Hematopoietic multipotent progenitor cell treated with erythropoietin and hydrocortisone succinate and interleukin-3 and kit ligand, for 17 days (in vitro differentiated cells): ENCODE data around the gene DYNC1I1.

Experiments used
- DNase-seq: peaks from one replicate; pipeline ENCODE4 v3.0.0-alpha.2; 2015; ENCODE audit warnings: low spot score

DYNC1I1 gene

DNA sequence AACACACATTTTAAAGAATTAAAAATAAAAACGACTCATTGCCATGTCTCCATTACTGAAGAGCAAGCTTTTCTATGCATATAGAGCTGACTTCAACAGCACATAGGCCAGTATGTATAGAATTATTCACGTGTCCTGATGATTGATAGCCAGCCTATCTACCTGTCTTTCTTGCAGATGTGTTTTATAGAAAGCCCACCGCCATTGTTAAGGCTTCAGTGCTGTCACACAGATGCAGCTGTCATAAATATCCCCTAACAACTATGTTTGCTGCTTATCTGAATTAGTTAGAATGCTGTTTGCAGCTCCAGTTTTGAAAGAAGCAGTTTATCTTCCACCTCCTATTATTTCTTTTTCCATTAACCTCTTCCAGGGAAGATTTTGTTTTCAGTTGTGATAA lies 313.6 kb downstream of the DYNC1I1 start:
- no peak for DNase-seq

DNA sequence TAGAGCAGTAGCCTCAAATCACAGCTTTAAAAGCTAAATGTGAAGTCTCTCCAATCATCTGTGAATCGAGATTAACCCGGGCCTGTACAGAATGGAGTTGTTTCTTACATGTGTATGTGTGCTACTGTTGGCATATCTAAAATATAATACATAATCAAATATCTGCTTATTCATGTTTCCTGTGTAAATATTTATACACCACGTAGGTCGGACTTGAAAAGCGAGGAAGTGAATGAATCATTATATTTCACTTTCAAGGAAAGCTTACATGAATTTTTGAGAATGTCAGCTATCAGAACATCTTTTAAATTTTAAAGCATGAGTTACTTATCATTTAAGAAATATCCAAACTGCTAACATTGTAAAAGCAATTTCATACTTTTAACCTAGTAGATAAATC lies 316.2 kb downstream of the DYNC1I1 start:
- no peak for DNase-seq

DNA sequence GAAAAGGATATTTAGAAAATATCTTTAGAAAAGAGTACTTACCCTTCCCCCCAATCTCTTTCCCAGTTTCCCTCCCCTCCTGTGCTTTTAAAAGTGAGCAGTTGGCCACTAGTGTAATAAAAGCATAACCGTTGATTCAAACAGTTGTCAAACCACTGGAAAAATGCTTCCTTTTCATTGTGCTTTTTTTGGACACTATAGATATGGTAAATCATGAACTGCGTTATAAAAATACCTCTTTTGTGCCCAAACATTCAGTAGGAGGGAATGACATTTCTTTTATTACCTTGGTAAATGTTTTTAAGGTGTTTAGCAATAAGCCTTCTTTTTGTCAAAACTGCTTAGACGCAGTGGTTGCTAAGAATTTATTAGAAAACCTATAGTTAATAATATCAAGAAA lies 317.2 kb downstream of the DYNC1I1 start:
- no peak for DNase-seq

DNA sequence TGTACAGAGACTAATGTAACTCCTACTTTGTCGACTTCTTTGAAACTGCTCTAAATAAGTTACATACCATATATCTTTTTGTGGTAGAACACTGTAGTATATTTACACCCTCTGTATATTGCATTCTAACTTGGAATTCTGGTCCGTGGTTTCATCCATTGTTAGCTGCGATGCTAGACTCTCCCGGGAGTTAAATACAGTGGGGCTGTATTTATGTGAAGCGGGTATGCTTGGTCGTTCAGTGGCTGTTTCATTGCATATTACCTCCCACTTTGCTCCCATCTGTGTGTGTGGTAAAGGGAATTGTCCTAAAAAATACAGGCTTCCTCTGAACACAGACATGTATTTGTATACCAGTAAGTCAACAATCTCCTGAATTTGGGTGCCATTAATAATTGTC lies 318.4 kb downstream of the DYNC1I1 start:
- no peak for DNase-seq

DNA sequence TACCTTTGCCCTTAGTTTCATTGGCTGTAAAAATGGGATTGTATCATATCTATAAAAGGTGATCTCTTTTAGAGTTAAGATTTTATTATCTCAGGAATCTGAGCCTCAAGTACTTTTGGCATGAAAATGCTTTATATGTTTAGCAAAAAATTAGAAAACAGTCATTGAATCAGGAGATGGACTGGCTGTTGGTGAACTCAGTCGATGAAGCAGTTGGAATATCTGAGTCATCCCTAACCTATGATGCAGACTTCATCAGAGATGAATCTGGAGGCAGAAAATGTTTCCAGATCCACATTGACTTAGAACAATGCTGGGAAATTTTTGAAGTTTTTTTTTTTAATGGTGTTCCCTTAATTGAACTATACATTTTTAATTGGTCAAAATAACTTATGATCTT lies 321.1 kb downstream of the DYNC1I1 start:
- no peak for DNase-seq

DNA sequence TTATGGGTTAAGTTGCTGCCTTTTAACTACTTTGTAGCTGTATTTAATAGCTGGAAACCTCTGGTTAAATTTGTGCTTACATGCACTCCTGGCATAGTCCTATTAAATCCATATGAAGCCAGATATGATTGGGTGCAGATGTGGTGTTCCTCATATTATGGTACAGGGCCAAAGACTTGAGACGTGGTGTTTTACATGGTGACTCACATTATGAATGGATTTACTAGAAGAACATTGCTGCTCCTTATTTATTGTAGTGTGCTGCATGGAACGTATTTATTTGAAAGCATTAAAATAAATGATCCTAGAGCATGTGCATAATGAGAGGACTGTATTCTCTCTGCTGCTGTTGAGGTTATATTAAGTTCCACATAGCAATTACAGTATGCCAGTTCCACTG lies 325.5 kb downstream of the DYNC1I1 start:
- no peak for DNase-seq

DNA sequence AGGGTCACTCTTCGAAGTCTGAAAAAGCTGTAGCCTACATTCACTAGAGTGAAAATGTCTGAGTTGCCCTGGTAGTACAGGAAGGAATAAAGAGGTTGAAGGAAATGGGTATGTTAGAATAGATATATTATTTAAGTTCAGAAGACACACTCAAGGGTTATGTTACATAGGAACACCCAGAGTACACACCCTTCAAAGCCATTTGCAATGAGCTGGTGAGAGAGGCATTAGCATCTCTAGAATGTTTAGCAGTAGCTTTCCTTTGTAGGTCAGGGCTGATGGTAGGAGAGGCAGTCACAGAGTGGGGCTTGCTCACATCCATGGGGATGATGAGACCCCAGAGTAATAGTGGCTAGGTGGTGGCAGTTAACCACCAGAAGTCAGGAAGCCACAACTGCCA lies 328.4 kb downstream of the DYNC1I1 start:
- no peak for DNase-seq

DNA sequence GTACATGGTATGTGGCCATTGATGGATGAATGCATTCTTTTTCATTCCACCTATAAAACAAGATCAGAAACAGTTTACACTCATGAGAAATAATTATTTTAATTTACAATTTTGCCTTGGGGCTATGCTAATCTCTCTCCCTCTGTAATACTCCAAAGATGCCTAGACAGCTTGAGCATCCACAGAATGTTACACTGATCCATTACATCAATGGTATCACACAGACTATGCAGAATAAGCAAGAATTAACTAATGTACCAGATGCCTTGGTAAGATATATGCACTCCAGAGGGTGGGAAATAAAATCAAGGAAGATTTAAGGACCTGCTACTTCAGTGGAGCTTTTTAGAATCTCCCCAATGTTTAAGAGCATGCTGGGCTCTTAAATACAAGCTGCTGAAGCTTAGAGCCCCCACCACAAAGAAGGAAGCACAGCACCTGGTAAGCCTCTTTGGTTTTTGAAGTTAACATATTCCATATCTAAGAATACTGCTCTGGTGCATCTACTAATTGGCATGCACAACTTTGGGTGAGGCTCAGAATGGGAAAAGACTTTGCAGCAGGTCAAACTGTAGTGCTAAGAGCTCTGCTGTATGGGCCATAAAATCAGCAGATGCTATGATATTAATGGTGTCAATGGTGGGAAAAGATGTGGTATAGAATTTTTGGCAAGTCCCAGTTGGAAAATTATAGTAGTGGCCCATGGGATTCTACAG lies 329.9 kb downstream of the DYNC1I1 start:
- no peak for DNase-seq

DNA sequence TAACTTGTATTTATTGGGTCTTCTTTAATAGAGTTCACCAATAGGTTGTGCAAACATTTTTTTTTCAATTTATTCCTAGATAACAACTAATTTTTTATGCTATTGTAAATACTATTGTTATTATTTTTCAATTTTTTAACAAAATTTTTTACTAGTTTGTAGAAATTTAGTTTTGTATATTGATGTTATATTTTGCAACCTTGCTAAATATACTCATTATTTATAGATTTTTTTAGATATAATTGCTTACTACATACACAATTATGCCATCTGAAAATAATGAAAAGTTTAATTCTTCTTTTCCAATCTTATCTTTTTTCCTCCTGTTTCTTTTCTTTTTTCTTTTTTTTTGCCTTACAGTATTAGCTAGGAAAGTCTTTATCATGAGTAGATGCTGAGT lies 332.6 kb downstream of the DYNC1I1 start:
- no peak for DNase-seq

DNA sequence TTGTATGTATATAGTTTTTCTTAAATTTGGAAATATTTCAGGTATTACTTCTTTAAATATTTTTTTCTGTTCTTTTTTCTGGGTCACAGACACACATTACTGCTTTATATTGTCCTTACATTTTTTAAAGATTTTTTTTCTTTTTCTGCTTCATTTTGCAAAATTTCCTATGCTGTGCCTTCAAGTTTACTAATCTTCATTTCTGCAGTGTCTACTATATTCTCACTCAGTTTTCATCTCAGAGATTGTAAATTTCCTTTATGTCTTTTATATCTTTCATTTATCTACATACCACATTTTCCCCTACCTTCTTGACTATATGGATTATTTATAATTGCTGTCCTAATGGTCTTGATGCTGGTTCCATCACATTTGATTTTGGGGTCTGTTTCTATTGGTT lies 339.1 kb downstream of the DYNC1I1 start:
- no peak for DNase-seq

DNA sequence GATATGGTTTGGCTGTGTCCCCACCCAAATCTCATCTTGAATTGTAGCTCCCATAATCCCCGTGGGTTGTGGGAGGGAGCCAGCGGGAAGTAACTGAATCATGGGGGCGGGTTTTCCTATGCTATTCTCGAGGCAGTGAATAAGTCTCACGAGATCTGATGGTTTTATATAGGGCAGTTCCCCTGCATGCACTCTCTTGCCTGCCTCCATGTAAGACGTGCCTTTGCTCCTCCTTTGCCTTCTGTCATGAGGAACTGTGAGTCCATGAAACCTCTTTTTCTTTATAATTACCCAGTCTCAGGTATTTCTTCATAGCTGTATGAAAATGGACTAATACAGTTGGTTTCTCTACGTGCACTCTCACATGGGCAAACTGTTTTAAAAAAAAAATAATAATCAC lies 341.8 kb downstream of the DYNC1I1 start:
- no peak for DNase-seq

DNA sequence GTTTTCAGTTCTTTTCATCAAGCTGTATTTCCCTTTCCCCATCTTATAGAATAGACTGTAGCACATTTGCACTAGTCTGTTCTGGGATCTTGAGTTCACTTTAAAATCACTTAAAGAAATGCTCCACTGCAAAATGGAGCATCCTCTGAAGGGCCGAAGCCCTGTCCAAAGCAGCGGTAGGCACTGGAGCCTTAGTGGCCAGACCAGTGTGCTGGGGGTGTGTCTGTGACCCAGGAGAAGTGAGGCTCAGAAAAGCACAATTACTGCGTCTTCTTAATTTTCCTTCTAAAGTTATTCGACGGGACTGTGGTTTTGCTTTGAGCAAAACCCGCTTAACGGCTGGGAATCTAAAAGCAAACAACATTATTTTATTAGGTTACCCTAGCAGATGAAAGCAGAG lies 343.8 kb downstream of the DYNC1I1 start:
- DNase-seq = no peak

DNA sequence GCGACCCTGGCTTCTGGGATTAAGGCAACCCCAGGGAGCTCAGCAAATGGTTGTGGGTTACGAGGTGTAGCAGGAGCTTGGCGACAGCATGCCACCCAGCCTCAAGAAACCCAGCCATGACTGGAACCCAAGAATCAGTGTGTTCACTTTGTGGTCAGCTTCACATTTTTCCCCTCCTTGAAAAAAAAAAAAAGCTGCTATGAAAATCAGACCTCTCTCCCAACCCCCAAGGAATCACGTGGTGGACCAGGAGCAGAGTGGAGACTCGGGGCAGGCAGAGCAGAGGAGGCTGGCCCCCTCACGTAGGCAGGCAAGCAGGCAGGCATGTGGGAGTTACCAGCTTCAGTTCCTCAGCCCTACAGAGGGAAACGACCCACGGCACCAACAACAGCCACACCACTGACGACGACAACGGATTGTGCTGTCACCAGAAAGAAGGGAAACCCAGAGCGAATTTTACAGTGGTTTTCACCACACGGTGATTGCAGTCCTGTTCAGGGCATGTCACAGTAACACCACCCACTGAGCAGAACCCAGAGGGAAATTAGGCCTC lies 346.2 kb downstream of the DYNC1I1 start:
- DNase-seq = no peak

DNA sequence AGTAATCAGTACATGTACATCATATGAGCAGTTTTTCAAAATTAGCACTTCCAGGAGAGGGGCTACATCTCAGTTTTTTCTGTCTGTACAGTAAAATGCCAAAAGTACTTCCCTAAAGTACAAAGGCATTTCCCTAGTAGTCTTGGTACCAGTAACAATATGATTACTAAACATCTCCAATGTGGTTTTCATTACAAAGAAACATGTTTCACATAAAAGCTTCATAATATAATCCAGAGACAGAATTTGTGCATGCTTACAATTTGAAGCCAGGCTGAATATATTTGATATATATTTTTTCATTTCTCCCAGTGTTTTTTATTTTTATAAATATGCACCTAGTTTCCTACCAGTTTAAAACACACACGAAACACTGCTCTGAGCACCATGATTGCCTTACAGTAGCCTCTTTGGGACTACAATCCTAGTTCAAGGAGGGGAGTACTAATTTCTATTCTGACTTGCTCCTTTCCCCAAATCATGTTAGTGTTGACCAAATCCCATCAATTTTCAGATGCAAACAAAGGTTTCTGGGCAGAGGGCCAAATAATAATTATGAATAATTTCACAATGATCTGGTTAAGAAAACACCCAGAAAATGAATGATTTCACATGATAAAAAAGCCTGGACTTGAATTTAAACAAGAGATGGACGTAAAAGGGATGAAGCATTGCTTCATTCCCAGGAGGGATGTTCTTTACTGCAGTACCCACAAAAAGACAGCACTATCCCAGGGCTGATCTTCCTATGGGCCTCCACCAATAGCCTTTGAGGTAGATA lies 348.3 kb downstream of the DYNC1I1 start:
- DNase-seq = no peak

DNA sequence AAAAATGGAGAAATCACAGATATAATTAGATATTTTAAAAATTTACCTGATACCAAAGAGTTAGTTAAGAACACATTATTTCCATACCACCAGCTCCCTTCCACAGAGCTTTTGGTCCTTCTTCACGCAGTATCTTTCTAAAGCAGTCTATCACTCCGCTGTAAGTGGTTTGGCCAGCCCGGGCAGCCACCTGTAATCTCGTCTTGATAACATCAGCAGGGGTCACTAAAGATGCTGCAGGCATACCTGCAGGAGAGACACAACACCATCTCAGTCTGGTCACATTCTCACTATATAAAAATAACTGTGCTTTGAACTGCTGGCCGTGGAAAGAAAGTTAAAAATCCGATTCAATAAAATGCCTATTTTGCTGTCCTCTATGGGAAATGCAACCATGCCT lies 349.4 kb downstream of the DYNC1I1 start:
- DNase-seq = no peak

DNA sequence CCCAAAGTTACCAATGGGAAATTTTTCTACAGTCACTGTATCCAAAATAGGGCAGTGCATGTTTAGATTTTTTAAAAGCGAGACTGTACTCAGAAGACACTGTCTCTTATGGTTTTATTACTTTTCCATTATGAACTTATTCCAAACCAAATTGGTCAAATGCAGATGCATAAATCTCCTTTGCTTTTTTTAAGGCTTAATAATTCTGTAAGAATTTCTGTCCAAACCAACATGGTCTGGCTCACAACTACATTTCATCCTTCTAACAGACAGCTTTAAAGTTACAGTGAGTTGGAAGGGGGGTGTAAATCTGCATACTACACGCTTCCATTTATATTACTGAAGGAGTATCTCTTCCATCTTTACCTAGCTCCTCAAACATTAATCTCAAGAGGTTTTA lies 350.4 kb downstream of the DYNC1I1 start:
- no peak for DNase-seq

DNA sequence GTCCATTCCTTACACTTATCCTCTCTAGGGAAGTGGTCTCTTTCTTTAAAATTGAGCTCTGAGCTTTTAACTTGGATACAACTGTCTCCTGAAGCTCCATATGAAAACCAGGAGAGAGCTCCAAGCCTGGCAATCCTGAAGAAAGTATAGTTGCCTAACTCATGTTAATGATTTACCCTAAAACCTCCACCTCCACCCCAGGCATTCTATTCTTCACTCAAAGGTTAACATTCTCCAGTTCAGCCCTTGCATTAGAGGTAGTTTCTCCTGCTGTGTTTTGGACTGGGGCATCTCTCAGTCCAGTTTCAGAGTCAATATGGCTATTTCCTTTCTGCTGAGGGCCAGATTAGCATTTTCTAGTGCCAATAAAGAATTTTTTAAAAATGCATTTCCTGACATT lies 354.0 kb downstream of the DYNC1I1 start:
- no peak for DNase-seq

DNA sequence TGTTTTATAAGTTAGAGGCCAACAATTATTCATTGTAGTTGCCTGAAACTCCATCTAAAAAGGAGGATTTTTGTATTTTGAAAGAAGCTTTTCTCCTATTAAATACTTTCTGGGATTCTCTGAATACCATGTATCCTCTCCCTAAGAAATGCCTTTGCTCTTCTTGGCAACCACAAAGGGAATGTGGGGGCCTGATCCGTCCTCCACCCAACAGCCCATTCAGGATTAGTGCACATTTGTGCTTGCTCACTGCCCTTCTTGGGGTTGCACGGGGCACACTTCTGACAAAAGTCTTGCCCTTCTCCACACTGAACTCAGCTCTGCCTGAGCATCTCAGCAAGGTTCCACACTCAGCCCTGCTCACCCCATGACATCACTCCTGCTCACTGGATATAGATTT lies 355.4 kb downstream of the DYNC1I1 start:
- no peak for DNase-seq

DNA sequence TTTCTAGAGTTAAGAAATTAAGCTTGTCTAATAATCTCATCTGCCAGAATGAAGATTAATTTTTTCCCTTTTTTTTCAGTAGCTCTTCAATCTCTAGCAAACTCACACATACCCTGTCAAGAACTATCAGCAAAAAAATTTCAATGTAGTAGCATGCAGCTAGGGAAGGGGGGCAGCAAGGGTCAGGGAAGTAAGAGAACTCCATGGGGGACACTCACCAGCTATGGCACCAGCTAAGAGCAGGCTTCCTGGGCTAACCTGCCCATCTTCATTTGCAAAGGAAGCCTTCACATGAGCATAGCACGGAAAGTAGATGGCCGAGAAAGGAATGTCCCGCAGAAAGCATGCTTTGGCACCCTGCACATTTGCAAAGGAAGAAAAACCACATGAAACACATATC lies 359.2 kb downstream of the DYNC1I1 start:
- DNase-seq = no peak

DNA sequence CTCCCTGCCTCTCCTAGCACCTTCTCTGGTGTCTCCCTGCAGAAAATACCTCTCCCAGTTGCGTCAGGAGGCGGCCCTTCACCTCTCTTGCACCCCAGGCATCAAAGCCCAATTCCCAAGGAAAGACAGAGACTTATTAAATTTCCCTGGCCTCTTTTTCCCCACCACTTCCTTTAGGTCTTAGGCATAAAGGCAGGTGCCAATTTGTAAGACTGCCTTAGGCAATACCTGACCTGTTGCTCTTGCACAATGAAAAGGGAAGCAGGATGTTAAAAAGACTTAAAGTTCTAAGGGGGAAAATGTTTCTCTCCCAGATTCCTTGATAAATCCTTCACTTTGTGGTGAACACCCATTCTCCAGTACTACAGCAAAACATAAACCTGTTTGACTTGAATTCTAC lies 362.9 kb downstream of the DYNC1I1 start:
- DNase-seq = no peak

DNA sequence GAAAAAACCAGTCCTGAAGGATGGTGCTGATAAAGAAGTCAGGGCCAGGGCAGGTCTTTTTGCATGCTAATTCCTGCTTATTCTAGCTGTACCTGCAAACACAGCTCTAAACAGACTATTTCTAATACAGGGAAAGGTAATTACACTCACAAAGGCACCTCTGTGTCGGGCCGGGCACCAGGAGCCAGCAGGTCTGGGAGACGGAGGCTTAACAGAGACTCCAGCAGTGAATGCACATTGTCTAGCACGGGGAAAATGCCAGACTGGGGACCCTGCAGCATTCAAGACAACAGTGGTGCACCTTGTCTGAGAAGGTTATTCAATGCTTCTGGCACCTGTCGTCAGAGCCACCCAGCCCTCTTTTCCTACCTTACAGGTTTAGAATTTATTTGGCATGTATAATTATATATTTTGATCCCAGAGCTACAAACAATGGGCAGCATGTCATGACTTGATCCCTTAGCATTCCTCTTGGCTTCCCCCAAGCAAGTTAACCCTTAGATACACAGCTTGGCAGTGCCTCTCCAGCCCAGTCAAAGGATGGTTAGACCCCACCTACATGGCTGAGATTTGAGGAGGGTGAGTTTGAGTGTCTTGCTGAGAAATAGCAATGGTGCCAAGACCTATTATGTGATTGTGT lies 364.4 kb downstream of the DYNC1I1 start:
- DNase-seq = no peak

DNA sequence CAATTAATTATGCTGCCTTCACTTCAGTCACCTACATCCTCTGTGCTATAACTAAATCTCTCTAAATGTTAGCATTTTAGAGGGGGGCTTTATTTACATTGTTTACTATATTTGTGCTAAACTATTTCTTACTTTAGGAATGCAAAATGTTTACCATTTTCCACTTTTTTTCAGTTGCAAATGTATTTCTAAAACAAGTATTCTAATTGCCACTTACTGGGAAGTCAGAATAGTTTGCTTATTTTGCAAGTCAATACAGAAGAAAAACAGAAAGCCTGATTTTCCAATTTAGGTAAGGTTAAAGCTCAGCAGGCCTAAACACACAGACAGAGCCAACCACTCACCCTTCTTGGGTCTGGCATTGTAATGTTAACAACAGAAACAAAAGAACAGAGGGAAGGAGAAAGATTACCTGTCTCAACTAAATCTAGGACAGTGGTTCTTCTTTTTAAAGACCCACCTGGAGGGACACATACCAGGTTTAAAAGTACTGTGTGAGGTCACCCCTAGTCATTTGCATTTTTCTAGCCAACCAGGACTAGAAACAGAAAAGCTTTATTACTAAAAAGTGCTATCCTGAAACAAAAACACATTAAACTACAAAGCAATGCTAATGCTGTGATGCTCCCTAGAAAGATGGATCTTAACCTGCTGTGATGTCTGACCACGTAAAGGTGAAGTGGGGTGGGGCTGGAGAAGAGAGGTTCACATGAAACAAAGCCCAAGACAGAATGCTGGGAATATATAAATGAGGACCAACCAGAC lies 371.3 kb downstream of the DYNC1I1 start:
- no peak for DNase-seq

DNA sequence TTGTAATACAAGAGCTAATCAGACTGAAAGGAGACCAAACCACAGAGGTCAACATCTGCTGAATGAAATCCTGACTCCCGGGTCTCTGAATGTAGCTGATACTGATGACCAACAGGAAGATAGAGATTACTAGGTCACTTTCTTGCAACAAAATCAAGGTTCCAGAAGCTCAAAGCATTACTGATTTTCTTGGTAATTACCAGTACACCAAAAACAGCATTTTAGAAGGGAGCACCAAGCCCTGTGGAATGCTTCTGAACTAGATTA lies 371.8 kb downstream of the DYNC1I1 start:
- no peak for DNase-seq
